BLaER1 treated with 17β-estradiol and CSF1 and Interleukin-3, amounts not matched to agents 10 nM and 100 nM (cell line): ENCODE results near the gene WWOX.

Source experiments
- H3K27ac ChIP-seq, 11 experiments: shearing (Covaris generic); formaldehyde crosslinking; 2 replicates each; pipeline ENCODE4 v1.8.1; 2022
- H3K27me3 ChIP-seq, 11 experiments: shearing (Covaris generic); formaldehyde crosslinking; 2 replicates each; pipeline ENCODE4 v1.8.1; 2022
- H3K36me3 ChIP-seq, 11 experiments: shearing (Covaris generic); formaldehyde crosslinking; 2 replicates each; pipeline ENCODE4 v1.8.1; 2022
- H3K4me1 ChIP-seq, 10 experiments: shearing (Covaris generic); formaldehyde crosslinking; 2 replicates each; pipeline ENCODE4 v1.8.1; 2022
- H3K4me2 ChIP-seq, 11 experiments: shearing (Covaris generic); formaldehyde crosslinking; 2 replicates each; pipeline ENCODE4 v1.8.1; 2022
- H3K4me3 ChIP-seq, 10 experiments: shearing (Covaris generic); formaldehyde crosslinking; 2 replicates each; pipeline ENCODE4 v1.8.1; 2022
- H3K9ac ChIP-seq, 11 experiments: shearing (Covaris generic); formaldehyde crosslinking; 2 replicates each; pipeline ENCODE4 v1.8.1; 2022
- H3K9me3 ChIP-seq, 11 experiments: shearing (Covaris generic); formaldehyde crosslinking; replicated peaks in 1 of 11; 2 replicates each; pipeline ENCODE4 v1.8.1; 2022
- H4K20me1 ChIP-seq, 11 experiments: shearing (Covaris generic); formaldehyde crosslinking; 2 replicates each; pipeline ENCODE4 v1.8.1; 2022
- Cebpa-rat ChIP-seq, 11 experiments: shearing (Covaris generic); IDR thresholded peaks; 2 replicates each; pipeline ENCODE4 v1.8.1; 2022

The WWOX gene

GRCh38 chr16:79101491-79101890, 1002.0 kb downstream of the WWOX start:
- Histone ChIP-seq H3K27me3 (peaks cover 0 to 26% (median 0%) of the 10 kb centered on the region in 11 experiments; a peak in 5 of 22 replicates), H4K20me1 (peaks cover 0 to under 1% (median 0%) of the 10 kb centered on the region in 11 experiments; a peak in 1 of 22 replicates), H3K4me1 (peaks cover 22 to 39% (median 32%) of the 10 kb centered on the region in 10 experiments), H3K27ac (no peak overlapping the region), H3K9me3 (peaks cover 0 to 12% (median 0%) of the 10 kb centered on the region in 11 experiments; a peak in 2 of 22 replicates), H3K36me3 (no peaks in the 10 kb centered on the region), H3K4me2 (peak overlapping the region in 2 of 11 experiments; percentile 15 to 20; a peak in 4 of 22 replicates), H3K9ac (no peak overlapping the region), H3K4me3 (no peak overlapping the region)
- TF ChIP-seq Cebpa-rat (IDR thresholded peaks at IDR 0.05) = no peak

- Histone ChIP-seq H3K4me3 (no peak overlapping the region), H3K9me3 (no peaks in the 10 kb centered on the region), H3K9ac (no peak overlapping the region), H4K20me1 (no peaks in the 10 kb centered on the region), H3K27ac (no peak overlapping the region), H3K27me3 (peaks cover 0 to 12% (median 0%) of the 10 kb centered on the region in 11 experiments; a peak in 2 of 22 replicates), H3K4me1 (peaks cover 4 to 19% (median 12%) of the 10 kb centered on the region in 10 experiments; a peak in 14 of 20 replicates), H3K4me2 (no peak overlapping the region), H3K36me3 (no peaks in the 10 kb centered on the region)
- TF ChIP-seq Cebpa-rat (IDR thresholded peaks at IDR 0.05) = no peak
Measured at GRCh38 chr16:79104567-79104966, 1005.1 kb downstream of the WWOX start.

GRCh38 chr16:79107301-79107700, 1007.8 kb downstream of the WWOX start:
- Histone ChIP-seq H3K27me3 (peaks cover 0 to 4% (median 0%) of the 10 kb centered on the region in 11 experiments; a peak in 1 of 22 replicates), H4K20me1 (no peaks in the 10 kb centered on the region), H3K27ac (no peak overlapping the region), H3K9ac (no peak overlapping the region), H3K36me3 (no peaks in the 10 kb centered on the region), H3K4me2 (no peak overlapping the region), H3K4me1 (no peaks in the 10 kb centered on the region), H3K4me3 (no peak overlapping the region), H3K9me3 (0 out of 22 replicates have a peak, but pooled peaks cover 0 to 5% (median 0%) of the 10 kb centered on the region in 11 experiments)
- TF ChIP-seq Cebpa-rat (IDR thresholded peaks at IDR 0.05) = no peak

- Histone ChIP-seq H3K9me3 (peaks cover 0 to 5% (median 0%) of the 10 kb centered on the region in 11 experiments; a peak in 1 of 22 replicates), H4K20me1 (no peaks in the 10 kb centered on the region), H3K4me3 (no peak overlapping the region), H3K9ac (no peak overlapping the region), H3K36me3 (no peaks in the 10 kb centered on the region), H3K27me3 (no peaks in the 10 kb centered on the region), H3K4me2 (no peak overlapping the region), H3K27ac (no peak overlapping the region), H3K4me1 (no peaks in the 10 kb centered on the region)
- TF ChIP-seq Cebpa-rat (IDR thresholded peaks at IDR 0.05) = no peak
Measured at GRCh38 chr16:79109771-79110170, 1010.3 kb downstream of the WWOX start.

GRCh38 chr16:79110242-79110641, 1010.8 kb downstream of the WWOX start:
- H3K36me3 ChIP-seq = no peaks in the 10 kb centered on the region
- no peak for TF ChIP-seq Cebpa-rat (IDR thresholded peaks at IDR 0.05)
- no peak overlapping the region for H3K27ac ChIP-seq
- no peak overlapping the region for H3K9ac ChIP-seq
- peaks cover 0 to 5% (median 0%) of the 10 kb centered on the region in 11 experiments; a peak in 1 of 22 replicates for H3K9me3 ChIP-seq
- no peaks in the 10 kb centered on the region for H3K4me1 ChIP-seq
- H3K4me3 ChIP-seq = no peak overlapping the region
- no peaks in the 10 kb centered on the region for H4K20me1 ChIP-seq
- H3K27me3 ChIP-seq = no peaks in the 10 kb centered on the region
- no peak overlapping the region for H3K4me2 ChIP-seq

- H3K27me3 ChIP-seq = no peaks in the 10 kb centered on the region
- no peak overlapping the region for H3K4me2 ChIP-seq
- H3K9me3 ChIP-seq = peaks cover 0 to 5% (median 0%) of the 10 kb centered on the region in 11 experiments; a peak in 5 of 22 replicates
- no peak for TF ChIP-seq Cebpa-rat (IDR thresholded peaks at IDR 0.05)
- no peaks in the 10 kb centered on the region for H3K36me3 ChIP-seq
- no peak overlapping the region for H3K27ac ChIP-seq
- no peak overlapping the region for H3K4me3 ChIP-seq
- no peaks in the 10 kb centered on the region for H3K4me1 ChIP-seq
- no peaks in the 10 kb centered on the region for H4K20me1 ChIP-seq
- H3K9ac ChIP-seq = no peak overlapping the region
Measured at GRCh38 chr16:79110953-79111352, 1011.5 kb downstream of the WWOX start.

GRCh38 chr16:79112462-79112861, 1013.0 kb downstream of the WWOX start:
- TF ChIP-seq Cebpa-rat (IDR thresholded peaks at IDR 0.05) = no peak
- Histone ChIP-seq H3K9ac (no peak overlapping the region), H3K27me3 (0 out of 22 replicates have a peak, but pooled peaks cover 0 to 2% (median 0%) of the 10 kb centered on the region in 11 experiments), H3K4me2 (no peak overlapping the region), H3K27ac (no peak overlapping the region), H3K9me3 (peaks cover 8 to 20% (median 15%) of the 10 kb centered on the region in 11 experiments), H3K4me1 (no peaks in the 10 kb centered on the region), H3K4me3 (no peak overlapping the region), H4K20me1 (no peaks in the 10 kb centered on the region), H3K36me3 (peaks cover 0 to 3% (median 0%) of the 10 kb centered on the region in 11 experiments; a peak in 1 of 22 replicates)

- Histone ChIP-seq H3K27me3 (0 out of 22 replicates have a peak, but pooled peaks cover 0 to 4% (median 0%) of the 10 kb centered on the region in 11 experiments), H3K27ac (no peak overlapping the region), H3K9ac (no peak overlapping the region), H3K4me3 (no peak overlapping the region), H4K20me1 (no peaks in the 10 kb centered on the region), H3K36me3 (peaks cover 0 to 3% (median 0%) of the 10 kb centered on the region in 11 experiments; a peak in 1 of 22 replicates), H3K9me3 (peaks cover 14 to 33% (median 24%) of the 10 kb centered on the region in 11 experiments), H3K4me1 (no peaks in the 10 kb centered on the region), H3K4me2 (no peak overlapping the region; a peak in 1 of 22 replicates)
- TF ChIP-seq Cebpa-rat (IDR thresholded peaks at IDR 0.05) = no peak
Measured at GRCh38 chr16:79113826-79114225, 1014.4 kb downstream of the WWOX start.

- no peak for TF ChIP-seq Cebpa-rat (IDR thresholded peaks at IDR 0.05)
Measured at GRCh38 chr16:79114759-79115158, 1015.3 kb downstream of the WWOX start.

More at GRCh38 chr16:79114759-79115158, 1015.3 kb downstream of the WWOX start:
- Histone ChIP-seq H3K4me2 (no peak overlapping the region), H3K27ac (no peak overlapping the region), H3K4me1 (no peaks in the 10 kb centered on the region), H3K4me3 (no peak overlapping the region), H4K20me1 (no peaks in the 10 kb centered on the region), H3K36me3 (peaks cover 0 to 3% (median 0%) of the 10 kb centered on the region in 11 experiments; a peak in 1 of 22 replicates), H3K9me3 (peaks cover 14 to 33% (median 25%) of the 10 kb centered on the region in 11 experiments), H3K9ac (no peak overlapping the region), H3K27me3 (0 out of 22 replicates have a peak, but pooled peaks cover 0 to 4% (median 0%) of the 10 kb centered on the region in 11 experiments)
